HepG2 (cell line): ENCODE measurements around the gene SIAH2. TPM values are rescaled to one million over a fixed set of nuclear protein-coding genes. Genes with fewer than 3 reads are reported as not detected.
A peak's percentile ranks its signal among the peaks of the same experiment; 100 is the strongest.

ENCODE experiments used
- BORCS8-MEF2B ChIP-seq: sonication (generic); formaldehyde crosslinking; IDR thresholded peaks from 2 replicates; pipeline ENCODE4 v1.8.0; 2022; ENCODE audit warnings: mild to moderate bottlenecking, missing genetic modification reagents
- CREB1 ChIP-seq, 2 experiments: fragments of 450-650 bp in 1 of 2; IDR thresholded peaks; 2 replicates each; pipeline ENCODE4 v1.6.1; 2016 to 2017; ENCODE audit warnings: control low read depth in 1 of 2, mild to moderate bottlenecking in 1 of 2, missing compliant biosample characterization in 1 of 2, missing genetic modification characterization in 1 of 2
- FIP1L1 ChIP-seq: fragments of 200-400 bp; formaldehyde crosslinking; IDR thresholded peaks from 2 replicates; pipeline ENCODE4 v1.6.1; 2018; ENCODE audit warnings: low read depth, mild to moderate bottlenecking, low read length, moderate library complexity, borderline replicate concordance; ENCODE audit not compliant: insufficient read depth
- GFI1 ChIP-seq: sonication (generic); formaldehyde crosslinking; IDR thresholded peaks from 2 replicates; pipeline ENCODE4 v1.5.0; 2020; ENCODE audit warnings: missing genetic modification reagents, mild to moderate bottlenecking, borderline replicate concordance
- HCFC1 ChIP-seq: fragments of 150-350 bp; IDR thresholded peaks from 2 replicates; pipeline ENCODE4 v1.6.1; 2014; ENCODE audit warnings: low read depth, low read length
- KLF11 ChIP-seq: IDR thresholded peaks from 2 replicates; pipeline ENCODE4 v1.6.1; 2016; ENCODE audit warnings: missing compliant biosample characterization
- LRRFIP1 ChIP-seq: sonication (generic); formaldehyde crosslinking; conservative IDR thresholded peaks from 2 replicates; pipeline ENCODE4 v1.4.0; 2020; ENCODE audit warnings: missing genetic modification reagents
- MED13 ChIP-seq: sonication (generic); formaldehyde crosslinking; IDR thresholded peaks from 2 replicates; pipeline ENCODE4 v1.5.0; 2020; ENCODE audit warnings: missing genetic modification reagents
- TSC22D2 ChIP-seq: sonication (generic); formaldehyde crosslinking; IDR thresholded peaks from 2 replicates; pipeline ENCODE4 v1.5.1; 2020; ENCODE audit warnings: missing genetic modification reagents, mild to moderate bottlenecking, borderline replicate concordance
- ZBTB7A ChIP-seq: sonication (generic); formaldehyde crosslinking; IDR thresholded peaks from 2 replicates; pipeline ENCODE4 v1.8.0; 2022; ENCODE audit warnings: mild to moderate bottlenecking, missing genetic modification reagents
- ZC3H4 ChIP-seq: sonication (generic); formaldehyde crosslinking; IDR thresholded peaks from 2 replicates; pipeline ENCODE4 v1.4.0; 2020; ENCODE audit warnings: missing genetic modification reagents, borderline replicate concordance
- ZNF256 ChIP-seq: sonication (generic); formaldehyde crosslinking; conservative IDR thresholded peaks from 2 replicates; pipeline ENCODE4 v1.4.0; 2020; ENCODE audit warnings: missing genetic modification reagents
- ZNF275 ChIP-seq: sonication (generic); formaldehyde crosslinking; IDR thresholded peaks from 2 replicates; pipeline ENCODE4 v1.8.0; 2022; ENCODE audit warnings: missing genetic modification reagents, mild to moderate bottlenecking, inconsistent platforms, borderline replicate concordance
- ZNF292 ChIP-seq: sonication (generic); formaldehyde crosslinking; IDR thresholded peaks from 2 replicates; pipeline ENCODE4 v1.8.1; 2022; ENCODE audit warnings: mild to moderate bottlenecking, low read depth, missing genetic modification reagents, borderline replicate concordance
- ZNF343 ChIP-seq: sonication (generic); formaldehyde crosslinking; IDR thresholded peaks from 2 replicates; pipeline ENCODE4 v1.4.0; 2020; ENCODE audit warnings: mild to moderate bottlenecking, missing genetic modification reagents
- ZNF549 ChIP-seq: sonication (generic); formaldehyde crosslinking; IDR thresholded peaks from 2 replicates; pipeline ENCODE4 v1.5.0; 2020; ENCODE audit warnings: missing genetic modification reagents
- ZNF552 ChIP-seq: sonication (generic); formaldehyde crosslinking; IDR thresholded peaks from 2 replicates; pipeline ENCODE4 v1.9.0; 2022; ENCODE audit warnings: missing genetic modification reagents, mild to moderate bottlenecking, borderline replicate concordance
- ZNF607 ChIP-seq: sonication (generic); formaldehyde crosslinking; IDR thresholded peaks from 2 replicates; pipeline ENCODE4 v1.5.1; 2020; ENCODE audit warnings: missing genetic modification reagents, mild to moderate bottlenecking, borderline replicate concordance
- ZNF7 ChIP-seq: IDR thresholded peaks from 2 replicates; pipeline ENCODE4 v1.6.1; 2016; ENCODE audit warnings: missing biosample characterization, missing genetic modification reagents
- ZNF800 ChIP-seq: sonication (generic); formaldehyde crosslinking; IDR thresholded peaks from 2 replicates; pipeline ENCODE4 v1.4.0; 2020; ENCODE audit warnings: missing genetic modification reagents
- polyA plus RNA-seq, 8 experiments: library from polyadenylated mRNA; depleted of rRNA in 3 of 8; stranded (reverse) in 7 of 8; unstranded in 1 of 8; fragments of >200 nt; fragmentation: Illumina TruSeq in 4 of 8; extraction: Trizol in 4 of 8; gene quantifications; 2 replicates each; pipeline versions ENCODE4 v1.2.1 to v1.2.3, GENCODE V29; 2011 to 2016; ENCODE audit warnings: low read depth in 4 of 8, missing spikeins in 1 of 8, mixed read lengths in 1 of 8; ENCODE audit not compliant: insufficient read depth in 1 of 8
- total RNA-seq, 5 experiments: library from RNA; depleted of rRNA; stranded (reverse); fragments of >200 nt; fragmentation: Illumina TruSeq; extraction: Trizol; gene quantifications; 2 replicates each; pipeline ENCODE4 v1.2.3, GENCODE V29; 2016; ENCODE audit warnings: low read depth in 1 of 5
- TF ChIP-seq, protein P1 (sequence below): IDR thresholded peaks from 2 replicates; pipeline ENCODE4 v1.6.1; 2012; ENCODE audit warnings: low read depth, low read length, improper control_type of control experiment

Gene SIAH2
- total and polyA plus RNA-seq, 2 of the 13 experiments (the other 11 are each of a cell fraction or from before 2014, with no cell fraction given): 71.8 to 117 TPM

DNA sequence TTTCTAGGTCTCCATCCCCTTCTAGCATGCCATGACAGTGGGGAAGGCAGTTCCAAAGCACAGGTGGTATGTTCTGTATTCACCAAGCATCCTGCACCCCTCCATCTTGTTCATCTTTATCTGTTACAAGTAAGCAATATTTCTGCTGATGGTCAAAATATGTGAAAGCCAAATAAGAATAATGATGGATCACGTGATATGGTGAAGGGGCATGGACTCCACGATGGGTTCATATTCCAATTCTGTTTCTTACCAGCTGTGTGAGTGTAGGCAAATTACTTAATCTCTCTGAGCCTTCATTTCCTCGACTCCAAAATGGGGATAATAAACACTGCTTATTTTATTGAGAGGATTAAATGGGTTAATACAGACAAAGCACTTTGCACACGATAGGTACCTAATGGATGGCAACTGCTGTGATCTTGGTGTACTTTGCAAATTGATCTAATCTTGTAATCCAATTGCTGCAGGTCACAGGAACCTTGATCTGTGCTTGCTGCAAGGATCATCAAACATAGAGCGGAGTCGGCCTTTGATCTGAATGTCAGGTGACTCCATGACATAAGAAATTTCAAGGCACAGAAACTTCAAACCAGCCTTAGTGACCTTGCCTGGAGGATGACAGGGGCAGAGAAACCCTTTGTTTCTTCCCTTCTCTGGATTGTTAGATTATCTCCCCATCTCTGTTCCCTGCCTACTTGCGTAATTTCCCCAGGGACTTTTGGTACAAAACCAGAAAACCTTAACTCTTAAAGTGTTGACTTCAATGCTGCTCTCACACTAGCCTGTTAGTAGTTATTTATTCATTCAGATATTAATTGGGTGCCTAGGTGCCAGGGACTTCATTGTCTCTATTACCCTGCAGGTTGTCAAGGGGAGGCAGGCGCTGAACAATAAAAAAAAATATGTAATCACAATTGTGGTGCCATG, 25.8 kb downstream of the SIAH2 start (continued):
- peak; percentile 67; the same call in 1 of the 2 replicates for TF ChIP-seq CREB1 (IDR thresholded peaks at IDR 0.05)
- peak; percentile 86 for TF ChIP-seq CREB1 (CRISPR knock-in tag; IDR thresholded peaks at IDR 0.05)
- TF ChIP-seq ZNF292: no peak
- no peak for TF ChIP-seq ZNF549 (CRISPR knock-in tag)
- TF ChIP-seq ZNF7 (CRISPR knock-in tag): no peak
- TF ChIP-seq ZC3H4 (CRISPR knock-in tag): no peak
- TF ChIP-seq ZNF800 (CRISPR knock-in tag): peak; percentile 77; the same call in 1 of the 2 replicates
- TF ChIP-seq KLF11: no peak
- TF ChIP-seq ZNF275 (CRISPR knock-in tag): no peak
- no peak for TF ChIP-seq LRRFIP1 (CRISPR knock-in tag)
- TF ChIP-seq BORCS8-MEF2B (CRISPR knock-in tag): no peak
- peak; percentile 95 for TF ChIP-seq MED13
- TF ChIP-seq GFI1 (CRISPR knock-in tag): peak; percentile 91
- no peak for TF ChIP-seq HCFC1
- TF ChIP-seq, protein P1, sequence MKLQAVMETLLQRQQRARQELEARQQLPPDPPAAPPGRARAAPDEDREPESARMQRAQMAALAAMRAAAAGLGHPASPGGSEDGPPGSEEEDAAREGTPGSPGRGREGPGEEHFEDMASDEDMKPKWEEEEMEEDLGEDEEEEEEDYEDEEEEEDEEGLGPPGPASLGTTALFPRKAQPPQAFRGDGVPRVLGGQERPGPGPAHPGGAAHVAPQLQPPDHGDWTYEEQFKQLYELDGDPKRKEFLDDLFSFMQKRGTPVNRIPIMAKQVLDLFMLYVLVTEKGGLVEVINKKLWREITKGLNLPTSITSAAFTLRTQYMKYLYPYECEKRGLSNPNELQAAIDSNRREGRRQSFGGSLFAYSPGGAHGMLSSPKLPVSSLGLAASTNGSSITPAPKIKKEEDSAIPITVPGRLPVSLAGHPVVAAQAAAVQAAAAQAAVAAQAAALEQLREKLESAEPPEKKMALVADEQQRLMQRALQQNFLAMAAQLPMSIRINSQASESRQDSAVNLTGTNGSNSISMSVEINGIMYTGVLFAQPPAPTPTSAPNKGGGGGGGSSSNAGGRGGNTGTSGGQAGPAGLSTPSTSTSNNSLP: peak; percentile 100
- no peak for TF ChIP-seq ZNF256 (CRISPR knock-in tag)
- TF ChIP-seq TSC22D2 (CRISPR knock-in tag): no peak
- TF ChIP-seq ZNF552 (CRISPR knock-in tag): no peak
- TF ChIP-seq FIP1L1: no peak
- peak; percentile 58; the same call in 1 of the 2 replicates for TF ChIP-seq ZNF607 (CRISPR knock-in tag)
- peak; percentile 67; the same call in 1 of the 2 replicates for TF ChIP-seq ZBTB7A (CRISPR knock-in tag)
- no peak for TF ChIP-seq ZNF343 (CRISPR knock-in tag)
